HL-60 (cell line): ENCODE measurements around the gene FHL5.

Experiments
- DNase-seq, 2 experiments: peaks; one replicate each; pipeline ENCODE4 v3.0.0-alpha.2; 2010 to 2020; ENCODE audit warnings: low read depth in 1 of 2, low spot score in 1 of 2
- H3K27ac ChIP-seq: fragments of 250-450 bp; sonication (Bioruptor Pico); replicated peaks from 2 replicates; pipeline ENCODE4 v1.5.1; 2020; ENCODE audit warnings: mild to moderate bottlenecking, moderate library complexity
- H3K27me3 ChIP-seq: fragments of 250-450 bp; sonication (Bioruptor Pico); 2 replicates; pipeline ENCODE4 v1.5.1; 2021; ENCODE audit warnings: mild to moderate bottlenecking, moderate library complexity; ENCODE audit not compliant: insufficient read depth, poor library complexity, severe bottlenecking
- H3K4me3 ChIP-seq: replicated peaks from 2 replicates; pipeline ENCODE4 v1.5.1; 2011; ENCODE audit warnings: mild to moderate bottlenecking, control low read depth, low read length; ENCODE audit not compliant: insufficient read depth
- CTCF ChIP-seq: IDR thresholded peaks from one replicate; pipeline ENCODE4 v1.5.1; 2011; ENCODE audit warnings: low read length, control low read depth, inconsistent platforms; ENCODE audit not compliant: insufficient read depth
- GABPA ChIP-seq: IDR thresholded peaks from 2 replicates; pipeline ENCODE4 v1.6.1; 2012; ENCODE audit warnings: low read depth
- POLR2AphosphoS5 ChIP-seq: IDR thresholded peaks from 2 replicates; pipeline ENCODE4 v1.6.1; 2012; ENCODE audit warnings: low read depth
- REST ChIP-seq: IDR thresholded peaks from 2 replicates; pipeline ENCODE4 v1.6.1; 2012; ENCODE audit warnings: low read depth; ENCODE audit not compliant: insufficient replicate concordance
- SPI1 ChIP-seq: IDR thresholded peaks from 2 replicates; pipeline ENCODE4 v1.6.1; 2012; ENCODE audit warnings: low read depth, mild to moderate bottlenecking, borderline replicate concordance

Gene FHL5

GRCh38 chr6:96576221-96576620 lies 13.3 kb downstream of the FHL5 start:
- TF ChIP-seq SPI1 (no peak), REST (no peak)
- no peak for DNase-seq

GRCh38 chr6:96582021-96582420 lies 19.1 kb downstream of the FHL5 start:
- no peak for DNase-seq

More at GRCh38 chr6:96576221-96576620, 13.3 kb downstream of the FHL5 start:
- no peaks in the 10 kb centered on the region for H3K27me3 ChIP-seq
- H3K4me3 ChIP-seq, result no peak overlapping the region
- H3K27ac ChIP-seq, result no peak overlapping the region

GRCh38 chr6:96582436-96582835 lies 19.5 kb downstream of the FHL5 start:
- Histone ChIP-seq H3K27me3 (peaks cover 4% of the 10 kb centered on the region), H3K4me3 (no peak overlapping the region), H3K27ac (no peak overlapping the region)
- no peak for TF ChIP-seq CTCF
- TF ChIP-seq POLR2AphosphoS5, result no peak
- no peak for TF ChIP-seq GABPA
- no peak for TF ChIP-seq REST
- no peak for TF ChIP-seq SPI1
- DNase-seq, result no peak

More at GRCh38 chr6:96582021-96582420, 19.1 kb downstream of the FHL5 start:
- no peak overlapping the region for H3K4me3 ChIP-seq
- H3K27me3 ChIP-seq, result peaks cover 4% of the 10 kb centered on the region
- H3K27ac ChIP-seq, result no peak overlapping the region
- TF ChIP-seq SPI1 (no peak), GABPA (no peak)

- no peak overlapping the region for H3K27ac ChIP-seq
- H3K27me3 ChIP-seq, result no peaks in the 10 kb centered on the region
- TF ChIP-seq SPI1, result no peak
- no peak for TF ChIP-seq REST
- no peak for TF ChIP-seq CTCF
- TF ChIP-seq POLR2AphosphoS5, result no peak
- no peak for TF ChIP-seq GABPA
- DNase-seq, result no peak
- no peak overlapping the region for H3K4me3 ChIP-seq
Observed at GRCh38 chr6:96604420-96604819, 41.5 kb downstream of the FHL5 start.
